CD4-positive, alpha-beta T cell treated with Interleukin-17A for 4 hours (primary cell): Measurements from ENCODE around the gene DCX.

Experiments
- DNase-seq: peaks from one replicate; pipeline ENCODE4 v3.0.0-alpha.2; 2020; ENCODE audit warnings: mixed read lengths

Gene DCX

DNA sequence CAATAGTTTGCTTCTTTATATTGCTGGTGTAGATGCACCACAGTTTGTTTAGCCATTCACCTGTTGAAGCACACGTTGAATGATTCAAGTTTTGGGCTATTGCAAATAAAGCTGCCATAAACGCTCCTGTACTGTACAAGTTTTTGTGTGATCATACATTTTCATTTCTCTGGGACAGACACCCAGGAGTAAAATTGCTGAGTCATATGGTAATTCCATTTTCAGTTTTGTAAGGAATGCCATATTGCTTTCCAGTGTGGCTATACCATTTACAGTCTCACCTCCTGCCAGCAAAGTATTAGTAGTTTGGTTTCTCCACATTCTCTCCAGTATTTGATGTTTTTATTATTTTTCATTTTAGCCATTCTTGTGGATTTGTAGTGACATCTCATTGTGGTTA lies 109.7 kb downstream of the DCX start:
- DNase-seq, result no peak

- DNase-seq, result no peak
Observed at GRCh38 chrX:111288841-111289240, 123.2 kb downstream of the DCX start.

GRCh38 chrX:111284631-111285293 lies 127.2 kb downstream of the DCX start:
- no peak for DNase-seq

GRCh38 chrX:111283446-111283845 lies 128.5 kb downstream of the DCX start:
- no peak for DNase-seq

GRCh38 chrX:111282991-111283390 lies 129.0 kb downstream of the DCX start:
- no peak for DNase-seq

- no peak for DNase-seq
Observed at GRCh38 chrX:111282139-111282538, 129.9 kb downstream of the DCX start.

DNA sequence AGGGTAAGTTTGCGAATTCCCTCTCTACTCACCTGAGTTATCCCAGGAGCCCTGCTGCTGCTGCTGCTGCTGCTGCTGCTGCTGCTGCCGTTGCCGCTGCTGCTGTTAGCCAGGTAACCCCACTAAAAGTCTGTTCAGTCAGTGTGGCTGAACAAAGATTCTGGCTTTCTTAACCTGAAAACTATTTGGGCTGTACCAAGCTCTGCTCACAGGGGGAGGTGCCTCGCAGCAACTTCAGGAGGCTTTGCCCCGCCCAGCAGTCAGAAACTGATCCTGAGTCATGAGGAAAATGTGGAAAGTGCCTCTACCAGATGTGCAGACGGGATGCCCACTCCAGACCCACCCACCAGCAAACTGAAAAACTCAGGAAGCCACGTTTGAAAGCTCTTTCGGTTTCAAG lies 141.7 kb downstream of the DCX start, which contains the start of gene CAPN6:
Gene CAPN6, minus strand, starts transcription at position 145 of the 400 bp plus-strand sequence. CDS start 6,547 bp downstream, outside the sequence.
- no peak for DNase-seq

- DNase-seq, result no peak
Observed at GRCh38 chrX:111268506-111268905, 143.5 kb downstream of the DCX start.

DNA sequence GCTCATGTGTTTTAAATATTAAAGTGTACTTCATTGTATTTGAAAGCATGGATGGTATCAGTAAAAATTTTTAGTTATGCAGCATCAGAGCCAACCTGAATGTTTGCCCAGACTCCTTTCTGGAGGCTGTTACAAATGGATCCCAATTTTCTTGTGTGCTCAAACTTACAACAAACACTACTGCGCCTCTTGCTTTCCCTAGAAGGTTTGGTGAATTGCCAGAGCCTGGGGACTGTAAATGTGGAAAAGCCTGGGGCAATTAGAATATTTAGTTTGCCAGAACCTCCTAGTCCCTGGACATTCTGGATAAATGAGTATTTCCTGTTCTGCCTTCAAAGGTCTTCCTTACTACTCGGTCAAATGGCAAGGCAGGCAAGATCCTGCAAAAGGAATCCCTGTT lies 146.5 kb downstream of the DCX start:
- DNase-seq, result no peak

DNA sequence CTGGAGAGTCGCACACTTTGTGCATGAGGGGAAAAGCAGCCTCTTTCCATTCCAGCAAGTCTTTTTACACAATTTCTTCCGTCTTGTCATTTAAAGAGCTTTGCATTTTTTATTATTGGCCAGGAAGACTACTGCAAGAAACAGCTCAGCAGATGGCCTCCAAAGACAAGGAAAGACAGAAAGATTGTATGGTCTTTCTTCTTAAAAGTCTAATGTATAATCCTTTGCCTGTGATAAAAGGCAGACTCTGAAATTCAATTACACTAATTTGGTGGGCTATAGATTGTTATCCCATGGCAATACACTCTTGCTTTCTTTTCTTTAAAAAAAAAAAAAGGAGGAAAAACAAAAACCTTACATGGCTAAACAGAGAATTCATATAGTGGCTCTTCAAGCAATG lies 147.6 kb downstream of the DCX start:
- no peak for DNase-seq

- DNase-seq, result no peak
Observed at GRCh38 chrX:111262086-111262485, 149.9 kb downstream of the DCX start.

DNA sequence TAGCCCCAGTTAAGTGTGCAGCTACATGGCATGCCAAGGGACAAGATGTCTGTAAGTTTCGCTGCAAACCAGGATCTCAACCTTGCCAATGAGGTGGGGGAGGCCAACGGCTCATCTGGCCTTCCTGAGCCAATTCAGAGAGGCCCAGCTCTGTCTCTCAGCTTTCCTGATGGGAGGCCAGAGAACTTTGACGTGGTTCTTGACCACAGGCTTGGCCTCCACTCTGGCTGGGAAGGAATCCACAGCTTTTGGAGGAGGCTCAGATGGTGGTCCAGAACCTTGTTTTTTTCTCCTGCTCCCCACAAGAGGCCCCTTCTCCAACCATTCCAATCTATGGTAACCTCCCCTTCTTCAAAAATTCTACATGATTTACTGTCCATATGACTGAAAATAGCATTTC lies 151.5 kb downstream of the DCX start:
- no peak for DNase-seq

GRCh38 chrX:111259559-111259958 lies 152.4 kb downstream of the DCX start:
- DNase-seq, result no peak

- no peak for DNase-seq
Observed at GRCh38 chrX:111257733-111258132, 154.3 kb downstream of the DCX start.

GRCh38 chrX:111254896-111255693 lies 156.9 kb downstream of the DCX start:
- no peak for DNase-seq

- DNase-seq, result no peak
Observed at GRCh38 chrX:111244235-111244750, 167.7 kb downstream of the DCX start.
